Loucy (cell line): ENCODE measurements around the gene CMTM7.

ENCODE experiments used
- EZH2phosphoT487 ChIP-seq: fragments of 200-600 bp; IDR thresholded peaks from 2 replicates; pipeline ENCODE4 v1.6.1; 2018; ENCODE audit warnings: antibody characterized with exemption, mild to moderate bottlenecking, moderate library complexity, borderline replicate concordance
- TF ChIP-seq, protein P1 (sequence below): fragments of 200-600 bp; sonication (generic); conservative IDR thresholded peaks from 2 replicates; pipeline ENCODE4 v1.5.1; 2014; ENCODE audit warnings: mild to moderate bottlenecking, antibody characterized with exemption, low read length

- TF ChIP-seq, protein P1, sequence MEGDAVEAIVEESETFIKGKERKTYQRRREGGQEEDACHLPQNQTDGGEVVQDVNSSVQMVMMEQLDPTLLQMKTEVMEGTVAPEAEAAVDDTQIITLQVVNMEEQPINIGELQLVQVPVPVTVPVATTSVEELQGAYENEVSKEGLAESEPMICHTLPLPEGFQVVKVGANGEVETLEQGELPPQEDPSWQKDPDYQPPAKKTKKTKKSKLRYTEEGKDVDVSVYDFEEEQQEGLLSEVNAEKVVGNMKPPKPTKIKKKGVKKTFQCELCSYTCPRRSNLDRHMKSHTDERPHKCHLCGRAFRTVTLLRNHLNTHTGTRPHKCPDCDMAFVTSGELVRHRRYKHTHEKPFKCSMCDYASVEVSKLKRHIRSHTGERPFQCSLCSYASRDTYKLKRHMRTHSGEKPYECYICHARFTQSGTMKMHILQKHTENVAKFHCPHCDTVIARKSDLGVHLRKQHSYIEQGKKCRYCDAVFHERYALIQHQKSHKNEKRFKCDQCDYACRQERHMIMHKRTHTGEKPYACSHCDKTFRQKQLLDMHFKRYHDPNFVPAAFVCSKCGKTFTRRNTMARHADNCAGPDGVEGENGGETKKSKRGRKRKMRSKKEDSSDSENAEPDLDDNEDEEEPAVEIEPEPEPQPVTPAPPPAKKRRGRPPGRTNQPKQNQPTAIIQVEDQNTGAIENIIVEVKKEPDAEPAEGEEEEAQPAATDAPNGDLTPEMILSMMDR: no peak
- no peak for TF ChIP-seq EZH2phosphoT487
Measured at GRCh38 chr3:32480604-32481003, 89.0 kb downstream of the CMTM7 start.
